Stomach (tissue), 9 donors: Measurements from ENCODE around the gene PSTPIP2. TPM values are rescaled to one million over a fixed set of nuclear protein-coding genes. Genes with fewer than 3 reads are reported as not detected.
"Not testable (repeated sequence)": the region's sequence is repeated elsewhere in the genome, so short reads cannot be mapped to it uniquely, and the experiment has no call there.

ENCODE experiments used
- DNase-seq, 2 donors: peaks; one replicate each; pipeline versions ENCODE4 v3.0.0 to v3.0.0-alpha.2; 2013 to 2019
- H3K27ac ChIP-seq, 5 donors: fragments of 200-600 bp in 4 of 5; sonication (generic) in 4 of 5; one replicate each; pipeline ENCODE4 v1.5.1; 2013 to 2019; ENCODE audit warnings: mild to moderate bottlenecking in 1 of 5, moderate library complexity in 1 of 5
- H3K27me3 ChIP-seq, 3 donors: fragments of 200-600 bp; sonication (generic); one replicate each; pipeline ENCODE4 v1.5.1; 2017 to 2019; ENCODE audit warnings: mixed run types in 1 of 3
- H3K36me3 ChIP-seq, 4 donors: fragments of 200-600 bp; sonication (generic); 1 replicate in 3 of 4; 2 replicates in 1 of 4; pipeline ENCODE4 v1.5.1; 2016 to 2019
- H3K4me1 ChIP-seq, 4 donors: fragments of 200-600 bp; sonication (generic); one replicate each; pipeline ENCODE4 v1.5.1; 2016 to 2019
- H3K4me3 ChIP-seq, 4 donors: fragments of 200-600 bp; sonication (generic) in 3 of 4; one replicate each; pipeline ENCODE4 v1.5.1; 2016 to 2019; ENCODE audit warnings: mild to moderate bottlenecking in 1 of 4
- H3K9me3 ChIP-seq, 4 donors: fragments of 200-600 bp; sonication (generic); one replicate each; pipeline ENCODE4 v1.5.1; 2016 to 2019
- EP300 ChIP-seq: sonication (generic); formaldehyde crosslinking; IDR thresholded peaks from one replicate; pipeline ENCODE4 v1.6.1; 2017; ENCODE audit warnings: antibody characterized with exemption
- POLR2A ChIP-seq, 4 donors: fragments of 450-650 bp; IDR thresholded peaks; one replicate each; pipeline ENCODE4 v1.6.1; 2016; ENCODE audit warnings: antibody characterized with exemption in 4 of 4, control low read depth in 2 of 4, mild to moderate bottlenecking in 1 of 4, moderate library complexity in 1 of 4
- POLR2AphosphoS5 ChIP-seq, 3 donors: sonication (generic); formaldehyde crosslinking; IDR thresholded peaks; one replicate each; pipeline ENCODE4 v1.6.1; 2016; ENCODE audit warnings: antibody characterized with exemption in 3 of 3
- WGBS, 5 donors: extraction: QIAGEN DNeasy Blood & Tissue Kit in 3 of 5; methylation state at CpG; one replicate each; pipeline versions ENCODE4 v1.1.5 to v1.1.7; 2013 to 2018; 5-methylcytosine and 5-hydroxymethylcytosine counted together
- intact Hi-C: fragments of 100-400 bp; cut with DNase I; formaldehyde crosslinking; loops from one replicate; pipeline ENCODE4 v1.15.1; 2023; ENCODE audit warnings: low total_unique reads
- polyA plus RNA-seq, 3 donors: library from polyadenylated mRNA; stranded (reverse); fragments of 200-250 nt; gene quantifications; one replicate each; pipeline ENCODE4 v1.2.3, GENCODE V29; 2013
- total RNA-seq, 5 donors: library from RNA; depleted of rRNA; stranded (reverse); fragments of >200 nt; gene quantifications; one replicate each; pipeline versions ENCODE4 v1.1.0 to v1.2.3, GENCODE V29; 2014 to 2016
- TF ChIP-seq, protein P1 (sequence below), 7 experiments: fragments of 450-650 bp in 4 of 7; fragments of 200-600 bp in 3 of 7; sonication (generic) in 3 of 7; IDR thresholded peaks; one replicate each; pipeline ENCODE4 v1.5.1; 2016 to 2019; ENCODE audit warnings: antibody characterized with exemption in 7 of 7, control low read depth in 2 of 7, mild to moderate bottlenecking in 1 of 7
- donor health status: healthy with polysubstance abuse.
- donor health status: Bipolar disorder and iron deficiency.
- donor health status: healthy.

The PSTPIP2 gene
- total and polyA plus RNA-seq, 8 donors = 1.2 to 11.0 (median 7.0) TPM

DNA sequence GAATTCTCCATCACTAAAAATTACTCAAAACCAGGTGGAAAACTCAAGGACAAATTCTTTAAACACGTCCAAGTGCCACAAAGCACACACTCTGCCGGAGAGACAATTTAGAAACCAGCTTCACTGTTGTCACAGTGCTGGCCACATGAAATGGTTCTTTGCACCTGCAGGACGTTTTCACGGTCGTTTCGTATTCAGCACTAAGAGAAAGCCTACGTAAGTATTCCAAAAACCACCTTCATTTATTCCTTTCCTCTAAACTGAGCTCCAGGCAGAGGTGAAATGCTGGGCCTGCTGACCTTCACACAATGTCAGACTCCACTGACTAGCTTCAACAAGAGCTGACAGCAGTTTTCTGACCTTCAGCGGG, 25.4 kb upstream of the PSTPIP2 start:
- intact Hi-C loops = no loop called here
- WGBS, 5 donors = 0 to 1% (median 1%) methylated on average over 8 of the region's 8 CpGs
- TF ChIP-seq, protein P1, sequence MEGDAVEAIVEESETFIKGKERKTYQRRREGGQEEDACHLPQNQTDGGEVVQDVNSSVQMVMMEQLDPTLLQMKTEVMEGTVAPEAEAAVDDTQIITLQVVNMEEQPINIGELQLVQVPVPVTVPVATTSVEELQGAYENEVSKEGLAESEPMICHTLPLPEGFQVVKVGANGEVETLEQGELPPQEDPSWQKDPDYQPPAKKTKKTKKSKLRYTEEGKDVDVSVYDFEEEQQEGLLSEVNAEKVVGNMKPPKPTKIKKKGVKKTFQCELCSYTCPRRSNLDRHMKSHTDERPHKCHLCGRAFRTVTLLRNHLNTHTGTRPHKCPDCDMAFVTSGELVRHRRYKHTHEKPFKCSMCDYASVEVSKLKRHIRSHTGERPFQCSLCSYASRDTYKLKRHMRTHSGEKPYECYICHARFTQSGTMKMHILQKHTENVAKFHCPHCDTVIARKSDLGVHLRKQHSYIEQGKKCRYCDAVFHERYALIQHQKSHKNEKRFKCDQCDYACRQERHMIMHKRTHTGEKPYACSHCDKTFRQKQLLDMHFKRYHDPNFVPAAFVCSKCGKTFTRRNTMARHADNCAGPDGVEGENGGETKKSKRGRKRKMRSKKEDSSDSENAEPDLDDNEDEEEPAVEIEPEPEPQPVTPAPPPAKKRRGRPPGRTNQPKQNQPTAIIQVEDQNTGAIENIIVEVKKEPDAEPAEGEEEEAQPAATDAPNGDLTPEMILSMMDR (IDR thresholded peaks at IDR 0.05) = no peak
- no peak for TF ChIP-seq EP300
- no peak for TF ChIP-seq POLR2A (IDR thresholded peaks at IDR 0.05)
- TF ChIP-seq POLR2AphosphoS5 (IDR thresholded peaks at IDR 0.05) = no peak
- H3K9me3 ChIP-seq = no peaks in the 10 kb centered on the region
- peak overlapping the region; percentile 72 to 98 (median 90) for H3K4me3 ChIP-seq
- no peak for DNase-seq
- peaks cover 22 to 56% (median 40%) of the 10 kb centered on the region in 4 donors for H3K4me1 ChIP-seq
- H3K36me3 ChIP-seq = peaks cover 17 to 27% (median 26%) of the 10 kb centered on the region in 4 donors
- H3K27ac ChIP-seq = peak overlapping the region; percentile 81 to 97 (median 93)
- no peaks in the 10 kb centered on the region for H3K27me3 ChIP-seq

DNA sequence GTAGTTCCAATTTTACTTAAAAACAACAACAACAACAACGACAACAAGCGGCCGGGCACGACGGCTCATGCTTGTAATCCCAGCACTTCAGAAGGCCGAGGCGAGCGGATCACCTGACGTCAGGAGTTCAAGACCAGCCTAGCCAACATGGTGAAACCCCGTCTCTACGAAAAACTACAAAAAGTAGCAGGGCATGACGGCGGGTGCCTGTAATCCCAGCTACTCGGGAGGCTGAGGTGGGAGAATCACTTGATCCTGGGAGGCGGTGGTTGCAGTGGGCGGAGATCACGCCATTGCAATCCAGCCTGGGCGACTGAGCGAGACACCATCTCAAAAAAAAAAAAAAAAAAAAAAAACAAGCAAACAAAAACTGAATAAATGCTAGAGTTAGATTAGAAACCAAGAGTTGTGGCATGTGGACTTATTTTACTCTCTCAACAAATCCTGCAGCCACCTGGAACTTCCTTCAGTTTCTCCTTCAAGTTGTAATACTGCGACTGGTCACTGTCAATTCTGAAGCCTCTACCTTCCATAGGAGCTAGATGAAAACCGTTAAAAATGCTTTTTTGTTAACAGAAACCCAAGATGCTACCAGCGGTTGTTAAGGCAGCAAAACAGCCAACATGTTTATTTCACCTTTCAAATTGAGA, 24.7 kb upstream of the PSTPIP2 start:
- Histone ChIP-seq H3K4me1 (peaks cover 22 to 61% (median 41%) of the 10 kb centered on the region in 4 donors), H3K27me3 (no peaks in the 10 kb centered on the region), H3K4me3 (peak overlapping the region; percentile 72 to 98 (median 90)), H3K27ac (peak overlapping the region in 4 of 5 donors; percentile 81 to 96 (median 92)), H3K36me3 (peaks cover 19 to 34% (median 32%) of the 10 kb centered on the region in 4 donors), H3K9me3 (no peaks in the 10 kb centered on the region)
- peak in 1 of 2 donors; percentile 40 for DNase-seq
- TF ChIP-seq, protein P1 (IDR thresholded peaks at IDR 0.05) = no peak
- TF ChIP-seq POLR2A (IDR thresholded peaks at IDR 0.05) = no peak
- no peak for TF ChIP-seq POLR2AphosphoS5 (IDR thresholded peaks at IDR 0.05)
- TF ChIP-seq EP300 = no peak
- WGBS, 5 donors = 17 to 39% (median 27%) methylated on average over 22 of the region's 22 CpGs
- intact Hi-C loops = no loop called here

DNA sequence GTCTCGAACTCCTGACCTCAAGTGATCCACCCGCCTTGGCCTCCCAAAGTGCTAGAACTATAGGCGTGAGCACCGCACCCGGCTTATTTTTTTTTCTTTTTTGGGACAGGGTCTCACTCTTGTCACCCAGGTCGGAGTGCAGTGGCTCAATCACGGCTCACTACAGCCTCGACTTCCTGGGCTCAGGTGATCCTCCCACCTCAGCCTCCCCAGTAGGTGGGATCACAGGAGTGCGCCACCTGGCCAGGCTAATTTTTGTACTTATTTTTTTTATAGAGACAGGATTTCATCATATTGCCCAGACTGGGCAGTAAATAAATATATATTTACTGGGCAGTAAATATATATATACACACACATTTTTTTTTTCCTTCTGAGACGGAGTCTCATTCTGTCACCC, 23.5 kb upstream of the PSTPIP2 start:
- TF ChIP-seq POLR2A (IDR thresholded peaks at IDR 0.05) = no peak
- TF ChIP-seq, protein P1 (IDR thresholded peaks at IDR 0.05) = no peak
- TF ChIP-seq EP300 = no peak
- TF ChIP-seq POLR2AphosphoS5 (IDR thresholded peaks at IDR 0.05) = no peak
- DNase-seq = no peak
- Histone ChIP-seq H3K27me3 (no peaks in the 10 kb centered on the region), H3K4me1 (peaks cover 22 to 68% (median 46%) of the 10 kb centered on the region in 4 donors), H3K36me3 (peaks cover 32 to 46% (median 44%) of the 10 kb centered on the region in 4 donors), H3K4me3 (peak overlapping the region in 1 of 4 donors; percentile 98), H3K9me3 (no peaks in the 10 kb centered on the region), H3K27ac (no peak overlapping the region)
- WGBS, 5 donors = 90 to 97% (median 95%) methylated on average over 10 of the region's 10 CpGs
- intact Hi-C loops = no loop called here

DNA sequence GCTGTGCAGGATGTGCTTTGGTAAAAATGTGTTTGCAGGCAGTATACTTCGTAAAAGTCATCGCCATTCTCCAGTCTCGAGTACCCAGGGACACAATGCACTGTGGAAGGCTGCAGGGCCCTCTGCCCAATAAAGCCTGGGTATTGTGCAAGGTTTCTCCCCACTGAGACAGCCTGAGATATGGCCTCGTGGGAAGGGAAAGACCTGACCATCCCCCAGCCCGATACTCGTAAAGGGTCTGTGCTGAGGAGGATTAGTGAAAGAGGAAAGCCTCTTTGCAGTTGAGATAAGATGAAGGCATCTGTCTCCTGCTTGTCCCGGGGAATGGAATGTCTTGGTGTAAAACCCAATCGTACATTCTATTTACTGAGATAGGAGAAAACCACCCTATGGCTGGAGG, 16.4 kb upstream of the PSTPIP2 start:
- 66 to 80% (median 74%) methylated on average over 8 of the region's 8 CpGs for WGBS, 5 donors
- H3K9me3 ChIP-seq, DNase-seq, H3K27me3 ChIP-seq, H3K4me3 ChIP-seq, H3K27ac ChIP-seq, intact Hi-C loops: not testable (repeated sequence)
- peaks cover 0 to 35% (median 17%) of the 10 kb centered on the region in 4 donors for H3K4me1 ChIP-seq
- H3K36me3 ChIP-seq = peaks cover 94 to 100% (median 100%) of the 10 kb centered on the region in 4 donors

DNA sequence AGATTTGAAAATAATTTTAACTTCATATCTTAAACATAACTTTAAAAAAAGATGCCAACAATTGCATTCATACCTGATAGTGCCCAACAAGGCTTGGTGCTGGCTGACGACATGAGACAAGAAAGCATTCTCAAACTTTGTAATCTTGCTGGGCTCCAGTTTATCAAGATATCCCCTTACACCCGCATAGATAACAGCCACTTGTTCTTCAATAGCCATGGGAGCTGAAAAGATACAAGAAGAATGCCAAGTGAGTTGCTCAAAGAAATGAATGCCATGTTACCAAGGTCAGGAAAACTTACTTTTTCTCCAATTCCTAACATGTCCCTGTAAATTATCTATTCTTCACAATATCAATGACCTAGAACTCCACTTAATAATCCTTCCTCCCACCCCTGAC, 12.4 kb upstream of the PSTPIP2 start:
- Histone ChIP-seq H3K9me3 (peaks cover 0 to 4% (median 0%) of the 10 kb centered on the region in 4 donors), H3K4me1 (peaks cover 0 to 8% (median 4%) of the 10 kb centered on the region in 4 donors), H3K27ac (no peak overlapping the region), H3K36me3 (peaks cover 86 to 100% (median 99%) of the 10 kb centered on the region in 4 donors), H3K27me3 (no peaks in the 10 kb centered on the region), H3K4me3 (no peak overlapping the region)
- intact Hi-C loops = no loop called here
- DNase-seq = no peak
- TF ChIP-seq, protein P1 (IDR thresholded peaks at IDR 0.05) = no peak
- TF ChIP-seq POLR2A (IDR thresholded peaks at IDR 0.05) (no peak), EP300 (no peak), POLR2AphosphoS5 (IDR thresholded peaks at IDR 0.05) (no peak)
- 36 to 47% (median 42%) methylated on average over 2 of the region's 2 CpGs for WGBS, 5 donors
